NCI-H1694 treated with DMSO at 0.1 percent for 48 hours (cell line): Measurements from ENCODE around the gene INTS15.
"Not testable (repeated sequence)": the region's sequence is repeated elsewhere in the genome, so short reads cannot be mapped to it uniquely, and the experiment has no call there.

Source experiments
- DNase-seq: peaks from one replicate; lab custom pipeline; 2025; lab: John Stamatoyannopoulos, UW

The INTS15 gene

DNA sequence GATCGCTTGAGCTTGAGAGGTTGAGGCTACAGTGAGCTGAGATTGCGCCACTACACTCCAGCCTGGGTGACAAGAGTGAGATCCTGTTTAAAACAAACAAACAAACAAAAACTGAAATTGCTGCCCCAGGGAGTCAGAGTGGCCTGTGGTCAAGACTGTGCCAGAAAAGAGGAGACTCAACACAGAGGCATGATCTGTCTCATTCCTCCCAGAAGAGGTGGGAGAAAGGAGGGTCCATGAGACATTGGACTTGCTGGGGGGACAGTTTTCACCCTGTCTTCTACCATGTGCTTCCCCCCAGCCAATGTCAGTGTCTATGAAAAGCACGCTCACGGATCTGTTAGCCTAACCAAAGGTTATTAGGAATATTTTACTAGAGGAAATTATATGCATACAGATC, 28.8 kb downstream of the INTS15 start:
- no peak for DNase-seq

DNA sequence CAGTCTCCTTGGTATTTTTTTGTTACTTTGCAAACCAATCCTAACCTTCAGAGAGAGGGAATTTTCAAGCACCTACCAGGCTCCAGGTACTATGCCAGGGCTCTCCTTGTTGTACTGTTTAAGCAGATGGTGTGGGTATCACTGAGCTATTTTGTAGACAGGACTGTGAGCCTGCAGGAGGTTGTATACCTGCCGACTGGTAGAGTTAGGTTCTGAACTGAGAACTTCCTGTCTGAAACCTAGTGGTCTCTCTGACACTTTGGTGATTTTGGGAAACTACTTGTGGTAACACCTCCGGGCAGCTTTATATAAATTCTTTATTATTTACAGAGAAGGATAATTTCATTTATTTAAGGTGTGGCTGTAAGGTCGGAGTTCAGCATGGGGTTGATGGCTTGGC, 30.1 kb downstream of the INTS15 start:
- no peak for DNase-seq

DNA sequence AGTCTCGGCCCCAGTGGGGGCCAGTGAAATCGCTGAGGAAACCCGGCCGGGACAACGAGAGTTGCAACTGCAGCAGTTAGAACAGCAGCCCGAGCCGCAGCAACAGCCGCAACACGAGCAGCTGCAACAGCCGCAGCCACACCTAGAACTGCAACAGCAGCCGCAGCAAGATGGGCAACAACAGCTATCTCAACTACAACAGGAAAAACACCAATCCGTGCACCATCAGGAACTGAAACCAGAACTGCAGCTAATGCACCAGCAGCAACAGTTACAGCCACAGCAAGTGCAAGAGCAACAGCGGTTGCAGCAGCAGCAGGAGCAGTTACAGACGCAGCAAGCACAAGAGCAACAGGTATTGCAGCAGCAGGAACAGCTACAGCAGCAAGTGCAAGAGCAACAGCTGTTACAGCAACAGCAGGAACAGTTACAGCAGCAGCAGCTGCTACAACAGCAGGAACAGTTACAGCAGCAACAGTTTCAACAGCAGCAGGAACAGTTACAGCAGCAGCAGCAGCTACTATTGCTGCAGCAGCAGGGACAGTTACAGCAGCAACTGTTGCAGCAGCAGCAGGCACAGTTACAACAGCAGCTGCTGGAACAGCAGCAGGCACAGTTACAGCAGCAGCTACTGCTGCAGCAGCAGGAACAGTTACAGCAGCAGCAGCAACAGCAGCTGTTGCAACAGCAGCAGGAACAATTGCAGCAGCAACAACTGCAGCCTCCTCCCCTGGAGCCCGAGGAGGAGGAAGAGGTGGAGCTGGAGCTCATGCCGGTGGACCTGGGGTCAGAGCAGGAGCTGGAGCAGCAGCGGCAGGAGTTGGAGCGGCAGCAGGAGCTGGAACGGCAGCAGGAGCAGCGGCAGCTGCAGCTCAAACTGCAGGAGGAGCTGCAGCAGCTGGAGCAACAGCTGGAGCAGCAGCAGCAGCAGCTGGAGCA, 31.6 kb downstream of the INTS15 start:
- DNase-seq: peak; percentile 4

DNA sequence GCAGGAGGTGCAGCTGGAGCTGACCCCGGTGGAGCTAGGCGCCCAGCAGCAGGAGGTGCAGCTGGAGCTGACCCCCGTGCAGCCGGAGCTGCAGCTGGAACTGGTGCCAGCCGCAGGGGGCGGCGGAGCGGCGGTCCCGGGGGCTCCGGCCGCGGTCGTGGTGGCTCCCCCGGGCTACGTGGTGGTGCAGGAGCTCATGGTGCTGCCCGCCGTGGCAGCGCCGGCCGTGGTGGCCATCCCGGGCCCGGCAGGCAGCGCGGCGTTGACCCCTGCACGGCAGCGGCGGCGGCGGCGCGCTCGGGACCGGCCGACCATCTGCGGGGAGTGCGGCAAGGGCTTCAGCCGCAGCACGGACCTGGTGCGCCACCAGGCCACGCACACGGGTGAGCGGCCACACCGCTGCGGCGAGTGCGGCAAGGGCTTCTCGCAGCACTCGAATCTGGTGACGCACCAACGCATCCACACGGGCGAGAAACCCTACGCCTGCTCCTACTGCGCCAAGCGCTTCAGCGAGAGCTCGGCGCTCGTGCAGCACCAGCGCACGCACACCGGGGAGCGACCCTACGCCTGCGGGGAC, 32.4 kb downstream of the INTS15 start:
- no peak for DNase-seq

DNA sequence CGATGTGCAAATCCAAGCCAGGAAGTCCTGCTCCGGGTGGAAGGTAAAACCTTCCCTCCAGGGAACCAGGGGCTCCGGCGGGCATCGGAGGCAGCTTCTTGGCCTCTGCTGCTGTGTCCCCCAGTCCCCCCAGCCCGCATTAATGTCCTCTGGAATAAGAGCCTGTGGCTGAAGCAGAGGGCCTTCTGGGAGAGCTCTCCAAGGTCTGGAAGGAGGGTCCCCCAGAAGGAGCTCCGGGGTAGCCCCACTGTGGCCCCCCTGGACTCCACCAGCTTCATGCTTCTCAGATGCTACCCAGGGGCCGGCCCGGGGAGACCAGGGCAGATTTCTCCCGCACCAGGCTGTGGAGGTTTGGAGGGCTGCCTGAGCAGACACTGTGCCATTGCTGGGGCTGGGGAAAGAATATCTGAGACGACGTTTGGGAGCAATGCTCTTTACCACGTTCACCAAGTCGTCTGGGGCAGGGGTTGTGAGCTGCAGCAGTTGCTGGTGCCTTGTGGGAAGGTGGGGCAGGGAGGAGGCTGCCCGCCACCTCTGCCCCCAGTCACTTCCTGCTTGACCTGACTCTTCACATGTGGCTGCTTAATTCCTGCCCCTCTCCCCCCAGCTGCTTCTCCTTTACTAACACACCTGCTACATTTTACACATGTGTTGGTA, 33.9 kb downstream of the INTS15 start:
- no peak for DNase-seq

DNA sequence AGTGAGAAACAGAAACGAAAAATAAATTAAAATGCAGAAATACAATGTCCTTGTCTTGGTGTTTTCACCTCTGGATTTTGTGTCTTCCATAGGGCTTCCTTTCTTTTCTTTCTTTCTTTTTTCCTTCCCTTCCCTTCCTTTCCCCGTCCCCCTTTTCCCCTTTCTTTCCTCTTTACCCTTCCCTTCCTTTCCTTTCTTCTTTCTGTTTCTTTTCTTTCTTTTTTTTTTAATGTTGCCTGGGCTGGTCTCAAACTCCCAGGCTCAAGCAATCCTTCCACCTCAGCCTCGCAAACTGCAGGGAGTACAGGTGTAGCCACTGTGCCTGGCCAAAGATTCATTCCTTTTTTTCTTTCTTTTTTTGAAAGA, 34.4 kb downstream of the INTS15 start:
- no peak for DNase-seq

DNA sequence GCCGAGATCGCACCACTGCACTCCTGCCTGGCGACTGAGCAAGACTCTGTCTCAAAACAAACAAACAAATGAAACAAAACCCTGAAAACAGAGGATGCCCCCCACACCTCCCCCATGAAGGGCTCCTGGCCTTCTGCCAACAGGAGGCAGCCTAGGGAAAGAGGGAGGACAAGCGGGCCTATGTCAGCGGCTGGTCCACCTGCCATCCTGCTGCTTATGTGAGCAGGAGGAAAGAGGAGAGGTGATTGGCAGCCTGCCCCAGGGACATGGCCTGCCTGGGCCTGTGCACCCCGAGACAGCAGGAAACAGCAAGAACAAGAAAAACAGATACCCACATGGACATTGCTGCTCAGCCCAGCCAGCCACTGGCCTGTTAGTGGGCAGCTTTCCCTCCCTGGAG, 38.2 kb downstream of the INTS15 start:
- peak; percentile 73 for DNase-seq

DNA sequence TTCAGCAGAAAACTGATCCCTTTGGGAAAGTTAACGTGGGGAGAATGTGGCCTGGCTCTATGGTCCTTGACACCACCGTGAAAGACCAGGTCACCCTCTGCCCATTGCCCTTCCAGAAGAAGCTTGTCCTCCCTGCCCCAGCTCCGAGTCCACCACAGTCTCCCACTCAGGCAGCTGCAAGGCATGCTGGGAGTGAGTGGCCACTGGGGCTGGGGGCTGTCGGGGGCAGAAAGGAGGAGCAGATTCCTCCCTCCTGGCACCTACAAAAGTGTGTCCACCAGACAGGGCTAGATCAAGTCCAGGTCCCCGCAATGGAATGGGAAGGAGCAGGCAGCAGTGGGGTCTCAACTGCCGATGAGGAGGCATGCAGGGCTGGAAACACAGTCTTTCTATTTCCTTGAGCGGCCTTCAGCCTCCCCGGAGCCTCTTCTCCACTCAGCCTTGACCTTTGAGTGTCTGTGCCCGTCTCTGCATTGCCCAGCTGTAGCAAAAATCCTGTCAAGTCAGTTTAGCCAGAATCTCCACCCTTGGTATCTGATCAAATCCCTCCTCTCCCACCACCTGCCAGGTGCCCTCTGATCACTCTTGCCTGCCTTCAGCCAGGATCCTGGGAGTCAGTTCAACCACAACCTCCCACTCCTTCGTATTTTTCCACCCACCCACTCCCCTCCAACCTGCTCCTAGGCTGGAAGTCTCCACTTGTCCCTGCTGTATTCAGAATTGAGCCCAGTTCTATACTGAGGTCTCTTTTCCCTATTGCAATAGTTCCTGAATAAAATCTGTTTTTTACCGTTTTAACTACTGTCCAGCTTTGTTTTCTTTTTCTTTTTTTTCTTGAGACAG, 40.4 kb downstream of the INTS15 start:
- DNase-seq: no peak

DNA sequence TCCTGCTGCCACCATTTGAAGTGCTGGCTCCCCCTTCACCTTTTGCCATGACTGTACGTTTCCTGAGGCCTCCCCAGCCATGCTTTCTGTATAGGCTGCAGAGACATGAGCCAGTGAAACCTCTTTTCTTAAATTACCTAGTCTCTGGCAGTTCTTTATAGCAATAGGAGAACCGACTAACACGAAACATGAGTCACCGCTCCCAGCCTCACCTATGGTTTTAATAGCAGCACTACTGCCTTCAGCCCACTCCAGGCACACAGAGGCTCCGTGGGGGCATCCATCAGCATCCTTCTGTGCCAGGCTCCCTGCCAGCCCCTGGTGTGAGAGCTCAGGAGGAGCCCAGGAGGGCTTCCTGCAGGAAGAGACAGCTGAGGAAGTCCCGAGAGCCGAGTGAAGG, 41.8 kb downstream of the INTS15 start:
- no peak for DNase-seq

DNA sequence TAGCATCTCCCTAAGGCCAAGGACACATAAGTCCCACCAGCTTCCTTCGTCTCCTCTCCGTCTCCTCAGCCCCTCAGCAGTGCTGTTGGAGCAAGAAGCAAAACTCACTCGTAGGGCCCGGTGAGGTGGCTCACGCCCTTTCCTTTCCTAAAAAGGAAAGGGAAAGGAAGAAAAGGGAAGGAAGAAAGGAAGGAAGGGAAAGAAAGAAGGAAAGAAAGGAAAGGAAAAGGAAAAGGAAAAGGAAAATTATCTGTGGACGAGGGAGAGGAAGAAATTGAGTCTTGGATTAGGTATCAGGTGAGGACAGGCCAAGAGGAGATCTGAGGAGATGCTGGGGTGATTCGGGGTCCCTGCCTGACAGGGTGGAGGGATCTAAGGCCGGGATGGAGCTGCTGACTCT, 44.2 kb downstream of the INTS15 start:
- DNase-seq: no peak

DNA sequence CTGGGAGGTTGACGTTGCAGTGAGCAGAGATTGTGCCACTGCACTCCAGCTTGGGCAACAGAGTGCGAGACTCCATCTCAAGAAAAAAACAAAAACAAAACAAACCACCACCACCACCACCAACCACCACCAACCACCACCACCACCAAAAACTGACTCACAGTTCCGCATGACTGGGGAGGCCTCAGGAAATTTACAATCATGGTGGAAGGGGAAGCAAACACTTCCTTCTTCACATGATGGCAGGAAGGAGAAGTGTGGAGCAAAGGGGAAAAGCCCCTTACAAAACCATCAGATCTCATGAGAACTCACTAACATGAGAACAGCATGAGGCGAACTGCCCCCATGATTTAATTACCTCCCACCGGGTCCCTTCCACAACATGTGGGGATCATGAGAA, 45.1 kb downstream of the INTS15 start:
- DNase-seq: not testable (repeated sequence)

DNA sequence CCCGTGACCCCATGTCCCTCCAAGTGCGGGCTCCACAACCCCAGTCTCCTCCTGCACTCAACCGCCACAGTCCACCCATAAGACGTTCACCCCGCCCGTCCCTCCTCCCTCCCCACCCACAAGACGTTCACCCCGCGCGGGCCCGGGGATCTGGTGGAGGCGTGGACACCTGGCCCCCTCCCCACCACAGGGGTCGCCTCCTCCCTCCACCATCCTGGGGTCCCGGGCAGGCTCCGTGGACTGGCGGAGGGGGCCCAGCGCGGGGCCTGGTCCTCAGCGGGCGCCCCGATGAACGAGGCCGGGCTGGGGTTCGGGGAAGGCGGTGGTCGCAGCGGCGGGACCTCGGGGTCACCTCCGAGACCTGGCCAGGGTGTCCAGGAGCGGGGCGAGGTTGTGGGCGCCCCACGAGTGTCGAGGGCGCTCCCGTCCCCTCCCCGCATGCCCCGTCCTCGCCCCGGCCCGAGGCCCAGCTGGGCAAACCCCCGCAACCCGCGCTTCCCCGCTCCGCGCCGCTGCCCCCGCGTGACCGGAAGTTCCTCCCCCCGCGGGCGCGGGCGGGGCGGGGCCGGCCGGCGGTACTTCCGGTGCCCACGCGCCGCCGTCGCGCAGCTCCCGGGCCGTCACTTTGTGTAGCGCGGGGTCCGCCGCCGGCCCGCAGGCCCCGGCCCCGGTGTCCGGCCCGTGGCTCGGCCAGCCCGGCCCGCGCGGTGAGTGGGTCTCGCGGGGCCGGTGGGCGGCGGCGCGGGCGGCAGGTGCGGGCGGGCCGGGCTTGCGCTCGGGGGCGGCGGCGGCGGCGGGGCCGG, 47.1 kb downstream of the INTS15 start, which contains the start of gene ZNF316:
ZNF316 (plus strand) TSS at position 578 of the 803 bp plus-strand sequence. CDS start 5,092 bp downstream, outside the sequence.
- no peak for DNase-seq

DNA sequence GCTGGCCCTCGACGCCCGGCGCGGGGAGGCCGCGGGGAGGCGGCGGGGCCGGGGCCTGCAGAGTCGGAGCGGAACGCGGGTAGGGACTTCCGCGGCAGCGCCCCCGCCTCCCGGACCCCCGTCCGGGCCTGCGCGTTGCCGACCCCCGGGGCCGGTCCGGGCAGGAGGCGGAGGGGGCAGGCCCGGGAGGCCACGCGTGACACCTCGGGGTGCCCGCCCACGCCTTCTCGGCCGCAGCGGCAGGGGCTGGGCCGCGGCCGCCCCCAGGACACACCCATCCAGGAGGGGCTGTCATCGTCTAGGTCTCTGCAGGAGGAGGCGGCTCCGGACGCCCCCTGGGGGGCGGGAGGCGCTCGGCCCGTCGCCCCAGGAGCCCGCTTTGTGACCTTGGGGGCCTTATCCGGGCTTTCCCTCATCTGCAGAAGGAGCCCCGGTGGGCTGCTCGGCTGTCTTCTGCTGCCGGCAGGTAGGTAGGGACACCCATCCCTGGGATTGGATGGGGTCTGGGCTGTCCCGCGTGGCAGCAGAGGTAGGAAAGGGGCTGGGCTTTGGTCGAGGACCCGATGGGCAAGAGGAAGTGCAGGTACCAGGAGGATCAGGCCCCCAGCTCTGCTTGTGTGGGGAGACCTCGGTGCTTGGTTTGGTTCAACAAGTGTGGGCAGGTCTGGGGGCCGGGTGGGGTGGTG, 47.9 kb downstream of the INTS15 start:
- DNase-seq: peak; percentile 6

DNA sequence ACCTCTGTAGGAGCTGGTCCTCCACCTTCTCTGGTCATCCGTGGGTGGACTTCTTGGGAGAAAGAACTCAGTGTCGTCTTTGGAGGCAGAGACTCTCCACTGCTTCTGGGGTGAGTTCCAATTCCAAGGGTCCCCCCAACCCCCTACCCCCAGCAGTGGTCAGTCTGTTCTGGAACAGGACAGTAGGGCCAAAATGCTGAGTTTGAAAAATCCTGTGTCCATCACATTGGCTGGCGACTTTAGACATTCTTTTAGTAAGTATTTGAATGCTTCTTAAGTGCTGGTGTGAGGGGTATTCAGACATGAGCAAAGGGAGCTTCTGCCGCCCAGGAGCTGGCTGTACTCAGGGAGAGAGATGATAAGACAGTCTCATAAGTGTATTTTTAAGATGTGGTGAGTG, 49.2 kb downstream of the INTS15 start:
- DNase-seq: no peak

DNA sequence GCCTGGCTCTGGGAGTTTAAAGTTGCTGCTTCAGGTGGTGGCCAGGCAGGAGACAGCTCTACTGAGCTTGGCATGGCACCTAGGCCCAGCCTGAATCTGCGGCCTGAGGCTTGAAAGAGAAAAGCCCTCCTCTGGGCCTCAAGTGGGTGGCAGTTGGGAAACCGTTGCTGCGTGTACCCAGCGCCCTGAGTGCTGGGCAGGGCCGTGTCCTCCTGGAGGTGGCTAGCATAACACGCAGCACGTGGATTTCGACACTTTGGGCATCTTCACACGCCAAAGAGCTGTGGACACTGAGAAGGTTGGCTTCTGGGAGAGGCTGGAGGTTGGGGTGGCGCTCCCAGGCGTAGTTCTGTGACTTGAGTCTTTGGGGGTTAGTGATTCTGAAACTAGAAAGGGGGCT, 49.8 kb downstream of the INTS15 start:
- DNase-seq: no peak

DNA sequence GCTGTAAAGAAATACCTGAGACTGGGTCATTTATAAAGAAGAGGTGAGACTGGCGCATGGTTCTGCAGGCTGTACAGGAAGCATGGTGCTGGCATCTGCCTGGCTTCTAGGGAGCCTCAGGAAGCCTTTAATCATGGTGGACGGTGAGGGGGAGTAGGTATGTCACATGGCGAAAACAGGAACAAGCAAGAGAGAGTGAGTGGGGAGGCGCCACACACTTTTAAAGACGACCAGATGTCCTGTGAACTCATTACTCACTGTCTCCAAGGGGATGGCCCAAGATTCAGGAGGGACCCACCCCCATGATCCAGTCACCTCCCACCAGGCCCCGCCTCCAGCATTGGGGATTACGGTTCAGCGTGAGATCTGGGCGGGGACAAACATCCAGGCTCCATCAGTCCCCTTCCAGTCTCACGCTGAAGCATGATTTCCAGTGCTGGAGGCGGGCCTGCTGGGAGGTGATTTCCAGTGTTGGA, 50.5 kb downstream of the INTS15 start:
- no peak for DNase-seq

DNA sequence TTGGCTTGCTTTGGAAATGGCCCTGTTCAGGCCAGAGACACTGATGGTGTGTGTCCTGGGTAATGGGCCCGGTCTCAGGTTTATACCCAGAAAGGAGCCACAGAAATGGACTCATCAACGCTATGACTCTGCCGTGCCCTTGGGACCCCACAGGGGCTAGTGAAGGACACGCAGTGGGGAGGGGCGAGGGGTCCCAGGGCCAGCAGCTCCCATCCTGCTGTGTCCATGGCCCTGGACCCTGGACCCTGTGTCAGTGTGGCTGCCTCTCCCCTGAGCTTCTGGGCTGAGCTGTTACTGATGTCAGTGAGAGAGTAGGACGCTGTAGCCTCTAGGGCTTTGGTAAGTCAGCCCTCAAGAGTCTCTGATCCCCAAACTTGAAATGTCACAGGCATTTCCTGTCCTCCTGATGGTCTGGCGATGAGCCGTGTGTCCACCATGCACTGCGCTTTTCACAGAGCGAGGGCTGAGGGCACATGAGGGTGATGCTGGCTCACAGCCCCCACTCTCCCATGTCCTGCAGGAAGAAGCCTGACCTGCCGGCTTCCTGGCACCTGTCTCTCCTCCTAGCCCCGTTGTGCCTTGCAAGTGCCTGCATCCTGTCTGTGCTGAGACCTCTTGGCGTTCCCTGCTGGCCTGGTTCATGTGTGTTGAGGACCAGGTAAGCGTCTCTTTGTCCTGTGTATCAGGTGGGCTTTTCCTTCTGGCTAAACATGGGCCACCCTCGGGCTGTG, 51.6 kb downstream of the INTS15 start:
- DNase-seq: no peak

DNA sequence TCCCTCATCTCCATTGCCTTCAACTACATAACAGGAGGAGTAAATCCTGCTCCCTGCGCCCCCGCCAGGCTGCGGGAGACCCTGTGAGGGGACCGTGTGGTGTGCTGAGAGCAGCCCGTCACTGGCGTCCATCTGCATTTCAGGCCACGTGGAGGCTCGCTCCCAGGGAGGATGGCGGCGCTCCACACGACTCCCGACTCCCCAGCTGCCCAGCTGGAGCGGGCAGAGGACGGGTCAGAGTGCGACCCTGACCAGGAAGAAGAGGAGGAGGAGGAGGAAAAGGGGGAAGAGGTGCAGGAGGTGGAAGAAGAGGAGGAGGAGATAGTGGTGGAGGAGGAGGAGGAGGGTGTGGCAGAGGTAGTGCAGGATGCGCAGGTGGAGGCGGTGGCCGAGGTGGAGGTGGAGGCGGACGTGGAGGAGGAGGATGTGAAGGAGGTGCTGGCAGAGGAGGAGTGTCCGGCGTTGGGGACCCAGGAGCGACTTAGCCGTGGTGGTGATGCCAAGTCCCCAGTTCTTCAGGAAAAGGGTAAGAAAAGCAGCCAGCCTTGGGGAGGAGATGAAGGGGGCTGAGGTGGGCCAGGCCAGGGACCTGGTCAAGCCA, 52.5 kb downstream of the INTS15 start:
- DNase-seq: no peak

DNA sequence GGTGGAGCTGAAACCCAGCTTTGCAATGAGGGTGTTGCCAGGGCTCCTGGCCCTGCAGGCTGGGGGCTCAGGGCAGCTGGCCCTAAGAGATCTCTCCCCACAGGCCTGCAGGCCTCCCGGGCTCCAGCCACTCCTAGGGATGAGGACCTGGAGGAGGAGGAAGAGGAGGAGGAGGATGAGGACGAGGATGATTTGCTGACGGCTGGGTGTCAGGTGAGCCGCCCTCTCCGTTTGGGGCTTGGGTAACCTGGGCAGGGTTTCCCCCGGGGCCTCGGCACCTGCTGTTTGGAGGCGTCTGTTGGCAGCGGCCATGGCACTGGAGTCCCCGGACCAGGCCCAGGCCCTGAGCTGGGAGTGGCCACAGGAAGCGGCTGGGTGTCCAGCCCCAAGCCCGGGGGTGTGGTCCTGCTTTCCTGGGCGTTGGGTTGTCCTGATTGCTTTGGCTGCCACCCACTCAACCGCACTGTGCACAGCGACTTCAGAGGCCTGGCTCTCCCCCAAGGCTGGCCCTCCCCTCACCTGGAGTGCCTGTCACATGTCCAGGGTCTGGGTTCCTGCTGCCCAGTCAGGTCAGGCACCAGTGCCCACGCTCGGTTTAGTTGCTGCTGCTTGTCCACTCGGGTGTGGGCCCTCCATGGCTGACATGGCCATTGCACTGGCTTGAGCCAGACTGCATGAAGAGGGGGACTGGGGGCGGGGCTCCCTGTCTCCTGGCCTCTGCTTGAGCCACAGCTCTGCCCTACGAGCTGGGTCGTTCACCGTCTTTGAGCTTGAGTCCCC, 53.2 kb downstream of the INTS15 start:
- DNase-seq: no peak
